SHP77 treated with DMSO at 0.1 percent for 48 hours (cell line): Measurements from ENCODE around the gene GPC1.
"Not testable (repeated sequence)": the region's sequence is repeated elsewhere in the genome, so short reads cannot be mapped to it uniquely, and the experiment has no call there.

ENCODE experiments used
- DNase-seq: peaks from one replicate; lab custom pipeline; 2025; lab: John Stamatoyannopoulos, UW

Gene GPC1

GRCh38 chr2:240467149-240467642, 31.7 kb downstream of the GPC1 start:
- DNase-seq = no peak

- DNase-seq = no peak
These were observed 32.3 kb downstream of the GPC1 start for GRCh38 chr2:240467659-240468302.

GRCh38 chr2:240468303-240469238, 33.1 kb downstream of the GPC1 start:
- DNase-seq = no peak

DNA sequence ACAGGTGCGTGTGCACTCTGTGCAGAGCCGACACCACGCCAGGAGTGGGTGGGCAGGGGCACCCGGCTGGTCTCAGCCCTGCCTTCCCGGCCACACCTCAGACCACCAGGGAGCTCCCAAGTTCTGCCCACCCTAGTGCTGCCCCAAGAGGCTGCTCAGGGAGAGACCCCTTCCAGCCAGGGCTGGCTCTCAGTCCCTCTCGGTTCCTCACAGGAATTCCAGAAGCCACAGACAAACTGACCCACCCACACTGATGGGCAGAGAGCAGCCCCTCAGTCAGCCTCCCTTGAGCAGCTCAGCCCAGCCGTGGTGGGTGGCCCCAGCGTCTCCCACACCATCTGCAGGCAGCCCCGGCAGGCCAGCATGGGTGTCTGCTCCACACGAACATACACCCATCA, 33.8 kb downstream of the GPC1 start:
- DNase-seq = no peak

- DNase-seq = no peak
These were observed 34.3 kb downstream of the GPC1 start for GRCh38 chr2:240469740-240470139.

DNA sequence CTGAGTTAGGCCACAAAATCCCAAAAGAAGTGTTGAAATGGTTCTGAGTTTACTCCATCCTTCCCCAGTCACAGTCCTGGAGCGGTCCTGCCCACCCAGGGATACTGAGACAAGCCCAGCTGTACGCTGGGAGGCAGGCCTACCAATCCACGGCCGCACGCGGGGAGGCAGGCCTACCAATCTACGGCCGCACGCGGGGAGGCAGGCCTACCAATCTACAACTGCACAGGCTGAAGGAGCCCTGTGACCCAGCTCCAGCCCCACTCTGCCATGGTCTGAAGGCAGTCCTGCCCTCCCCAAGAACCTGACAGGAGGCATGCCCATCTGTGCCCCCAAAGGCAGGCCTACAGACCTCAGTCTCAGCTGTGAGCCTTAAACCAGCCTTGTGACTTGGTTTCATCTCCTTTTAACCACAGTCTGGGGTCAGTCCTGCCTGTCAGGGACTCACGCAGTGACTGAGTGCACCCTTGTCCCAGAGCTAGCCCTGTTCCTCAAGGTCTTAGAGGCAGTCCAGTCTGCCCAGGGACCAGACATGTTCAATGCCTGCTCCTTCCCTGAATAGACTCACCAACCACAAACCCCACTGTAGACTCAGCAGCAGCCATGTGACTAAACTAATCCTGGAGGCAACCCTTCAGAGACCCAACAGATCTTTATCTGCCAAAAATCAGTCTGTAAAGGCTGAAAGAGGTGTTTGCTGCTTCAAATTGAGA, 36.8 kb downstream of the GPC1 start:
- no peak for DNase-seq

GRCh38 chr2:240473211-240473610, 37.7 kb downstream of the GPC1 start:
- no peak for DNase-seq

- DNase-seq = no peak
These were observed 42.5 kb downstream of the GPC1 start for GRCh38 chr2:240477916-240478315.

- no peak for DNase-seq
These were observed 43.1 kb downstream of the GPC1 start for GRCh38 chr2:240478346-240479110.

- DNase-seq = no peak
These were observed 43.6 kb downstream of the GPC1 start for GRCh38 chr2:240479111-240479501.

DNA sequence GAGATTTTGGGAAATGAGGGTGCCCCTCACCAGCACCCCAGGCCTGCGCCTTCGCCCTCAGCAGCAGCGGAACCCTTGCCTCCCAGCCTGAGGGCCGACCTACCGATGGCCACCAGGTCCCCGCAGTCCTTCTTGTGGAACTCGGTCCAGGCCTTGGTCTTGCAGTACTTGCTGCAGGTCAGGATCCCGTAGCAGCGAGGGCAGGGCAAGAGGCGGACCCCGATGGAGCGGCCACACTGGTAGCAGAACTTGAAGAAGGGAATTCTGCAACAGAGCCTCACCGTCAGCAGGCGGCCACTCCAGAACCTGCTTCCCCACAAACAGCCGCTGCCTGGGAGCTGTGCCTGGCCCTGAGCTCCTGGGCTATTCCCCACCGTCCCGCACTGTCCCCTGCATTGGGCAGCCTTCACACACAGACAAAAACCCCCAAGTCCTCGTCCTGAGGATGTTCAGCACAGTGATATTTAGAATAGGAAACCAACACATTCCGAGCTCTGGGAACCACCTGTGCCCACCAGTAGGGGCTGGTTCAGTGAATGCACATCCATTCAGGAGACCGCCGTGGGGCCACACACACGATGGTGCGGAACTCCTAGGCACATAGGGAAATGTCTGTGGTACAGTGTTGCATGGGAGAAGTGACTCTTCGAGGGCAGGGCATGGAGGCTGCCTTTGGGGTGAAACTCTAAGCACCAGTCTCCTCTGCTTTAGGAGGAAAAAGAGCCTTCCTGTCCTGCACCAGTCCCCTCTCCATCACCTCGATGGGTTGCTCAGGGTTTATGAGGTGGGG, 45.6 kb downstream of the GPC1 start:
- no peak for DNase-seq

GRCh38 chr2:240481720-240482119, 46.3 kb downstream of the GPC1 start:
- no peak for DNase-seq

DNA sequence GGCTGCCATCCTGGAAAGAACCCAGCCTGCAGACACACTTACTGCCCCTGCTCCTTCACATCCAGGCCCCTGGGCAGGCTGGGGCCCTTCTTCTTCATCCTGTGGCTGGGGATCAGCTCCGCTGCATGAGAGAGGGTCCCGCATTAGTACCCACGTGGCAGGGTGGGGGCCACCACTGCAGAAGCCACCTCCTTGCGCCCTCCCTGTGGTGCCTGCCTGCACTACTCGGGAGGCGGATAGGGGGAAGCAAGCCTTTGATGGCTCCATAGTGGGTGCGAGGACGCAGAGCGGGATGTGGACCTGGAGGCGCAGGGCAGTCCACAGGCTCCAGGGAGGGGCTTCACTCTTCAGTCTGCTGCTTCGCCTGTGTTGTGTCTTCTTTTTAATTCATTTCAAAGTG, 46.7 kb downstream of the GPC1 start:
- no peak for DNase-seq

- no peak for DNase-seq
These were observed 56.0 kb downstream of the GPC1 start for GRCh38 chr2:240491483-240491882.

DNA sequence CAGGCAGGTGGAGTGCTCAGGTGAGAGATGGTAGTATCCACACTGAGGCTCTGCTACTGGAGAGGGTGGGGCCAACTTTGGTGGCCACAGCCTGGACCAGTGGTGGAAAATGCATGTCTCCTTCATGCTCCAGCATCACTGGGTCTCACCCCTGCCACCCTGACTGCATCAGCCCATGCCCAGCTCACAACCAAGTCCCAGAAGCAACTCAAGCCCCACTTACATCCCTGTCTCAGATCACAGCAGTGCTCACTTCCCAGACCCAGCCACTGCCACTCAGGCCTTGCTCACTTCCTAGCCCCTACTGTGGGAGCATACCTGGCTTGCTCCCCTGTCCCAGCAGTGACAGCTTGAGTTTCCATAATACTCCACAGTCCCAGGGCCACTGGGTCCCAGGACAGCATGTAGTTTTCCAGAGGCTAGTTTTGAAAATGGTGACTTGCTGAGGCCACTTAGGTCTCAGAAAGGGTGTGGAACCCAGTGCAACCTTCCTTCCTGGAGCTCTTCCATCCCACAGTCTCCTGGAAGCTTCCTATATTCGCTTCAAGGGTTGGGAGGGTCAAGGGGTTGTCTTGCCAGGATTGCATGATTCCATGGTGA, 58.8 kb downstream of the GPC1 start:
- no peak for DNase-seq

DNA sequence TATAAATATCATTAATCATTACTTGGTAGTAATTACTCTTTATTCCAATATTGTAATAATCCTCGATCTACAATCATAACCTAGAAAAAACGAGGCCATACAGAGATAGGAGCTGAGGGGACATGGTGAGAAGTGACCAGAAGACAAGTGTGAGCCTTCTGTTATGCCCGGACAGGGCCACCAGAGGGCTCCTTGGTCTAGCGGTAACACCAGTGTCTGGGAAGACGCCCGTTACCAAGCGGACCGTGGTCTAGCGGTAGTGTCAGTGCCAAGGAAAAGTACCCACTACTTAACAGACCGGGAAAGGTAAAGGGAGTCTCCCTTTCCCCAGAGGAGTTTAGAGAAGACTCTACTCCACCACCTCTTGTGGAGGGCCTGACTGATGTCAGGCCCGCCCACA, 59.5 kb downstream of the GPC1 start:
- DNase-seq = peak; percentile 1

GRCh38 chr2:240497082-240497481, 61.6 kb downstream of the GPC1 start:
- DNase-seq = not testable (repeated sequence)

- no peak for DNase-seq
These were observed 62.9 kb downstream of the GPC1 start for GRCh38 chr2:240498171-240498957.

- DNase-seq = no peak
These were observed 63.4 kb downstream of the GPC1 start for GRCh38 chr2:240498958-240499260.
